GM18502 (cell line): Measurements from ENCODE around the gene RPS6KA3.
A peak's percentile ranks its signal among the peaks of the same experiment; 100 is the strongest.
"Not testable (repeated sequence)": the region's sequence is repeated elsewhere in the genome, so short reads cannot be mapped to it uniquely, and the experiment has no call there.

Experiments
- ATAC-seq: cut with Tn5 transposase; IDR thresholded peaks from one replicate; pipeline ENCODE4 v1.9.1; 2021; ENCODE audit warnings: mild to moderate bottlenecking; ENCODE audit not compliant: unreplicated experiment, poor library complexity

RPS6KA3 gene

DNA sequence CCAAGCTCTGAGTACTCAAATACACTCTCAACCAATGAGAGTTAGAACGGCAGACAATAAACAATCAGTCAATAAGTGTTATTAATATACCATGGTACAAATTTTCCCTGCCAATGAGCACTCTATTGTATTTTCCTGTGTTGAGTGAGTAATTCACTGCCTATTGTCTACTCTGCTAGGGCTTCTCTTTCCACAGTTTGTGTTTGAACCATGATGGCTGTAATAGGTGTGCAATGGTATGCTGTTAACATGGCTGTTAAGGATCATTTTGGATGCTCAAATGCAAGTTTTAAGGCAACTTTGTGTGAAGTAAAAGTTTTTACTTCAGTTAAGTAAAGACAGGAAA is 41.2 kb downstream of the RPS6KA3 start:
- no peak for ATAC-seq

DNA sequence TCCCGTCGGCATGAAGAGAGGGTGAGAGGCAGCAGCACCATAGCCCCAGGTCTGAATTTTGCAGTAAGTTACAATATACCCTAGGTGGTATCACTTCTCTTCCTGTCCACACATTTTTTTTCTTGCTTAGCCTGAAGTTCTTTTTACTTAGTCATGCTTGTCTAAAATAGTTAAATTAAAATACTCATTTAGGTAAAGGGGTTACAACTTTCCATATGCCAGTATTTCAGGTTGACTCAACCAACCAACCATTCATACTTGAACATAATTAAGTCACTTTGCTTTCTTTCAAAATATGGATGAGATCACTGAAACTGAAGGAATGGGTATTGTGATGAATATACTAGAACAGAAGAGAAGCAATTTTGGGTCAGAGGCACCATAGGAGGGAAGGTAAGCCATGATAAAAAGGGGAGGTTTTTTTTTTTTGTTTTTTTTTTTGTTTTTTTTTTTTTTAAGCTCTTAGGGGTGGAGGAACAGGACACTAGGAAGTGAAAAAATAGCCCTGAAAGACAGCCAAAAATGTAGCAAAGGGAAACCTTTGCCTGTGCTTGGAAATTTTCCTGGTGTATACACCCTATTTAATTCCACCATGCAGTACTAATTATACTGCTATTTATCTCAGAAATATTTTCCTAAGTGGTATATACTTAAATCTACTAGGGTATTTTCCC is 41.8 kb downstream of the RPS6KA3 start:
- peak; percentile 90 for ATAC-seq

DNA sequence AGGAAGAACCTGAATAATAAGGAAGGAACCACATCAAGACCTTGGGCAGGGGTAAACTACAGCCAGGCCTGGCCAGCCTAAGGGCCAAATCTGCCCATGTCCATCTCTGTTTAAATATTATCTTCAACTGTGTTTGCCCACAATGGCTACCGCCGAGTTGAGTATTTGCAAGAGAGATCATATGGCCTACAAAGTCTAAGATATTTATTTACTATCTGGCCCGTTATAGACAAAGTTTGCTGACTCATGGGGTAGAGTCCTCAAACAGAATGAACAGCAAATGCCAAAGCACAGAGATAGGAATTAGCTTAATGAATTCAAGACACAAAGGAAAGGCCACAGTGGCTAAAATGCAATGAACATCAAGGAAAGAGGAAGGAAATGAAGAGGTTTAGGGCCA is 44.8 kb downstream of the RPS6KA3 start:
- ATAC-seq = no peak

DNA sequence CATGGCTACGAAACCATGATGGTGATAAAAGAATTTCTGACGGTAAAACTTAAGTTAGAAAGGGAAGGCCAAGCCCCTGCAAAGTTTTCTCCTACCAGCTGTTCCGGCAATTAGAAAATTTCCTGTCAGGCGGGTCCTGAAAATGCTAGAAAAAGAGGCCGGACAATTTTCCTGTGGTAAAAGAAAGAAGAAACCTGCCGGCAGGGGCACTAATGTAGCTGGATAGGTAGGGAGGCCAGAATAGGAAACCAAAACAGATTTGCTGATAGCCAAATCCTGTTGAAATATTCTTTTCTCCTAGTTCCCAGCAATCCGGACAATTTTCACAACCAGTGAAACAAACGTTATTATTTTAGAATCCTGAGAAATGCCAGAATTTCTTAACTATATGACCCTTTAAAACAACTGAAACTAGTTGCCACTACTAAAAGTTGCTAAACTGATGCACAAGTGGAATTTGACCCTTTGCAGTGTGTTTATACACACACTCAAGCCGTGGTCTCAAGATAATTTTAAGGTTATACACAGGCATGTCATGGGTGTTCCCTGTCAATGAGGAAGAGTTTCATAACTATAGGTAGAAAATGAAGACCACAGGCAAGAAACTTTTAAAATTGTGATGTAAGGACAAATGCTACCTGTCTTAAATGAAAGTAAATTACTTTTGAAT is 47.7 kb downstream of the RPS6KA3 start:
- no peak for ATAC-seq

DNA sequence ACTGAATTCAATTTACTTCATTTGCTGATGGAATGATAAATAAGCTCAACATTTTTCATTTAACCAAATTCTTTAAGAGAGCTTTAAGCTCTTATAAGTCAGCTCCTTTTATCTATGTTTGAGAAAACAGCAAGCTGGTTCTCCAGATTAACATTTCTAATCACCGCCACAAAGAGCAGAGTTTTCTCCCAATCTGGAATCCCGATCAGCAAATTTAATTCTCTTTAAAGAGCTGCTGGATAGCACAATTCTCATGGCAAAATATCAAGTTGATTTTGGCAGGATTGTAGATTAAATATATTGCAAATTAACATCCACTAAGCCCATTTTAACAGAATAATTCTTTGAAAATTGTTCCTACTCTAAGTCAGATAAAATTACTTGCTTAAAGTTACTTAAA is 48.8 kb downstream of the RPS6KA3 start:
- no peak for ATAC-seq

DNA sequence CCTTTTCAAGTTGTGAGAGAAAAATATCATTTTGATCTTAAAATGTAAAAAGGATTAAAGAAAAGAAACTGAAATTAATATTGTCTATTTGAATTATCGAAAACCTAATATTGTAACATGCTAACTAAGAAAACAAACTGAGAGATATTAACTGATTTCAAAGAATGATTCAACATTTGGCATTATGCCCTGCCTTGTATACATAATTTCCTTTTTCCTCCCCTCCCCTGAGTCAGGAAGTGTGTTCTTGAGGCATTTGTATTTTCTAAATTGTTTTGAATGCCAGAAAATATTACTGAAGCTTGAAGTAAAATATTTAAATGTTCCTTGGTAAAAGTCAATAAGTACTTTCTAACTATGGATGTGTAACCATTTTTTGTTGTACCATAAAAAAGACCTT is 49.4 kb downstream of the RPS6KA3 start:
- no peak for ATAC-seq

DNA sequence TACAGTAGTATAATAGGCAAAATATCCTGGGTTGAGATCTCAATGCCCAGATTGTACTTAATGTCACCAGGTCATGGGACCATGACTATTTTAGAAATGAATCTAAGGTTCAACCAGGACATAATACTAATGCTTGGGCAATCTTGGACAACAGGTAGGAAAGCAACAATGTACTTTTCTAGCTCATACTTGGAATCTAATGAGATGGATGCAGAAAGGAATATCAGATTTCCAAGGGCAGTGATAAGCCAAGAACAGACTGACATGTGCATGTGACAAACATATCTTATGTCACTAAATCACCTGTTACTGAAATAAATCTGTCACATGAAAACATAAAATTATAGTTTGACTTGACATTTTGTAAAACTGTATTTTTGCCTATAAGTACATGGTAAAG is 51.1 kb downstream of the RPS6KA3 start:
- no peak for ATAC-seq

DNA sequence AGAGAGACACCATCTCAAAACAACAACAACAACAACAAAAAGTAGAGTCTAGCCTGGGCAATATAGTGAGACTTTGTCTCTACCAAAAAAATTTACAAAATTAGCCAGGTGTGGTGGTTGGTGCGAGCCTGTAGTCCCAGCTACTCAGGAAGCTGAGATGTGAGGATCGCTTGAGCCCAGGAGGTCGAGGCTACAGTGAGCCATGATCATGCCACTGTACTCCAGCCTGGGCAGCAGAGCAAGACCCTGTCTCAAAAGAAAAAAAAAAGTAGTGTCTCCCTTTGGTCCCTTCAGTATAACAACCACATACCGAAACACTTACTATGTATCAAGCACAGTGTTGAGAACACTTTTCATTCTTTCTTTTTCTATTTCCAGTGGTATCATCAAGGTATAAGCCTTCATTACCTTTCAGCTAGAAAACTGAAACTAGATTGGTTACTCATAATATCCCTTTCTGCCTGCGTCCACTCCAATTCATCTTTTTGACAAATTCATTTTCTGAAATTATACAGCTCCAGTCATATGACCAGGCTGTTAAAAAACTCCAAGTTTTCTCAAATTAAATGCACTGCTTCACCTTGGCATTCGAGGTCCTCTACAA is 54.1 kb downstream of the RPS6KA3 start:
- peak; percentile 91 for ATAC-seq

DNA sequence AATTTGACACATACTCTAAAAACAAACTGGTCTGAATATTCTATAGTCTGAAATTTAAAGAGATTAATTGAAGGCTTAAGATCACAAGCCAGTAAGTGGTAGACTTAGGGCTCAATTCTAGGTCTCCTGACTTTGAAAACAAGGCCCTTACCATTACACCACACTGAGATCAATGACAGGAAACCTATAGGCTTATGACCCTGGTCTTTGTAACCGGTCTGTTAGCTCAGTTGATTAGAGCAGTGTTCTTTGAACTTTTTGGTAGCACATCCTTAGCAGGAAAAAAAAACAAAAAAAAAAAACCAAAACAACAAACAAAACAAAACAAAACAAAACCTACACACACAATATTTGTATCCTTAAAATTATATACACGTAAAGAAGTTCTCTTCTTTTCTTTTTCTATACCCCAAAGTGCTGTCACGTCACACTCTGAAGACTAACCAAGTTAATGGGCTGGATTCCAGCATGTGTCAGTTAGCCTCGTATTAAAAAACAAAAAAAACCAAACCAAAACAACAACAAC is 55.4 kb downstream of the RPS6KA3 start:
- no peak for ATAC-seq

DNA sequence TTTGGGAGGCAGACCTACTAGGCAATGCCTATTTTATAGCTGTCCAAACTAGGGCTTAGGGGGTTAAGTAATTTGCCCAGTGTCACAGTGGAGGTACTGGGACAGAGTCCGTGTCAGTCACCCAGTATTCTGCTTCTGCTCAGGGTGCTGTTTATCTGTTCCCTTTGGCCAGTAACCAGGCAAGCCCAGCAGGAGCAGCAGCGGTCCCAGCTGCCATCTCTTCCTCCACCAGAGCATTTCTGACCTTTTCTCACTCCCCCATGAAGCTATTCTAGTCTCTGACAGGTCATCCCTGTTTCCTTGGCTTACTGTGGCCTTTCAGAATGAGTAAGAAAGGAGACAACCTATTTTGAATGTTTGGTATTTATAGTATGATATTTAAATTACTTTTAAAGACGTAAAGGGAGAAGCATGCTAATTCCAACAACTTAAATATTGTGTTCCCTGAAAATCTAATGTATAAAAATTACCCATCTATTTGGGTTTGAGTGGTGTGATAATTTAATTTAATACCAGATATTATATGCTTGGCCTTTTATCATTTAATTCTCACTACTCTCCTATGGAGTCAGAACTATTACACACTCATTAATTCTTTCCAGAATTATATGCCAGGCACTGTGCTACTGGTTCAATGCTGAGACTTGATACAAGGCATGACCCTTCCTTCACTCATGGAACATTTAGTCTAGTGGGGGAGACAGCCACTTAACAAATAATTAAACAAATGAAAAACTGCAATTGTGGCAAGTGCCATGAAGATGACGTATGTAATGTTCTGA is 60.6 kb downstream of the RPS6KA3 start:
- ATAC-seq = peak; percentile 93

DNA sequence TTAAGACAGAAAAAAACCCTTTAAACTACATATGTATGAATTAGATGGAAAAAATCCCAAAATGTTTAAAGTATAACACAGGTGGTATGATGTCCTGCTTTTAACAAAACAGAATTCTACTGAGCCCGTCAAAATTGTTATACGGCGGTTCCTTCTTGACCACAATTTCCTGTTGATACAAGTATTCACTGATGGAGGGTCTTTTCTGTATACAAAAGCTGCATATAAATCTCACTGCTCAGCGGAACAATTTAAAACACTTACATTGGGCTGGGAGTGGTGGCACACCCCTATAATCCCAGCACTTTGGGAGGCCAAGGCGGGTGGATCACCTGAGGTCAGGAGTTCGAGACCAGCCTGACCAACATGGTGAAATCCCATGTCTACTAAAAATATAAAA is 62.4 kb downstream of the RPS6KA3 start:
- no peak for ATAC-seq

DNA sequence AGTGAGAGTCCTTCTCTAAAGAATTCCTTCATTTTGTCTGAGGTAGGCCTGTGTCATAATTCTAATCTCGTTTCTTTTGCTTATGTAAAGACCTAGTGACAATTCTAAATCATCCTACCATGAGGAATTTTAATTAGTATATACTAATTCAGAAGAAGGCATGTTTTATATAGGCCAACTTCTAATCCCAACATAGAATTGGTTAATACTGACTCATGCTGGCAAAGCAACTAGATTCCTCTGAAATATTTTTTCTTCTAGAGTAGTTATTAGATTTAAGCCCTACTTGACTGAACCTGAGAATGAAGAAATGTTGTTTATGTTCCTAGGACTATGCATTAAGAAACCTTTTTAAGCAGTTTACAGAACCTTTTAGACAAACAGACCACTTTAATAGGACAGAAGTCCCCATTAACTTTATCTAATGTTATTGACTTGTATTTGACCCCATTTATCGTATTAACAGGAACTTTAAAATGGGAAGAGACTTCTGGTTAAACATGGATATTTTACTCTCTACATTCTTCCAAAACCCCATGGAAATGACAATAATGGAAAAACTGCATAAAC is 69.0 kb downstream of the RPS6KA3 start:
- no peak for ATAC-seq

DNA sequence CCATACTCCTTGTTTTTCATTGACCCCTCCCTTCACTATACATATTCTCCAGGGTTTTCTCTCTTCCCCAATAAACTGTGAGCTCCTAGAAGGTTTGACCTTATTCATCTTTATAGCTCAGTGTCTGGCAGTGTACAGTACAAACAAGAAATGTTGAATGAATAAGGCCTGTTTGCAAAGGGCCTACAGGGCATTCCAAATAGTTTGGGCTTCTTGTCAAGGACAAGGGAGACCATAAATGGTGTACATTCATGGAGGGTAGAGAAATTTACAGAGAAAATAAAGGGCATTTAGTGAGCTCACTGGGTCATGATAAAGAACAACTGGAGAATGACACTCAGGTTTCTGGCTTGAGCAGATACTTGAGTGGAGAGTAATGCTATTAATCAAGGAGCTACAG is 77.5 kb downstream of the RPS6KA3 start:
- no peak for ATAC-seq

DNA sequence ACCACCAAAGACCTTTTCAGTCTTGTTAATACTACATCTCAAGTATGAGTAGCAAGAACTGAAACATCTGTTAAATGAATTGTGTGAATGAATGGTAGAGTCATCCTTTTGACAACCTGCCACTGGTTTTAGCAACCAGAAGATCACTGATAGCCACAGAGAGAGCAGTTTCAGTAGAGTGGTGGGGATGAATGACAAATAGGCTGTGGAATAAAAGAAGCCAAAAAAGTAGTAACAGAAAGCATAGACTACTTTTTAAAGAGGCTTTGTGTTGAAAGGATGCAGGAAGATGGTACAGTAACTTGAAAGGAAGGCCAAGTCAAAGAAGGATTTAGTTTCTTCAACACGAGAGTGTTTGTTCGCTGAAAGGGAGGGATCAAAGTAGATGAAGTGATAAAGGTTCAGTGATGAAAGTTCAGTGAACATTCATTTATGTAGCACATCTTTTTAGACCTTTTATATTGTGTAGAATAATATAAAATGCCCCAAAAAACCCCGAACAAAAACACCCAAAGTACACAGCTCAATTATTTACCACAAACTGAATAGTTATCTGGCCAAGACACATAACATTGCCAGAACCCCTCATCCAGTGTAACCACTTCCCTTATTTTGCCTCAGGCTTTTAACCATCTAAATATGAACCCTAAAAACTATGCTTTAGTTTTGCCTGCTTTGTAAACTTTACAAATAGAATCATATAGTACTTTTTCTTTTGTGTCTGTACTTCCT is 84.9 kb downstream of the RPS6KA3 start:
- ATAC-seq = peak; percentile 47

DNA sequence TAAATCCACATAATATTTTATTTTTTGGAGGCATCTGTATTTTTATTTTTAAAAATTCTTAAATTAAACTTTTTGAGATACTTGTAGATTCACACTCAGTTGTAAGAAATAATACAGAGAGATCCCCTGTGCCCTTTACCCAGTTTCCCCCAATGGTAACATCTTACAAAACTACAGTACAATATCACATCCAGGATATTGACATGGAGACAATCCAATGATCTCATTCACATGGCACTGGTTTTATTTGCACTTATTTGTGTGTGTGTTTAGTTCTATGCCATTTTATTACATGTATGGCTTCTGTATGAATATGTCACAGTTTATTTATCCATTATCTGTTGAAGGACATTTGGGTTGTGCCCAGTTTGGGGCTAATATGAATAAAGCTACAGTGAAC is 89.6 kb downstream of the RPS6KA3 start:
- ATAC-seq = no peak

DNA sequence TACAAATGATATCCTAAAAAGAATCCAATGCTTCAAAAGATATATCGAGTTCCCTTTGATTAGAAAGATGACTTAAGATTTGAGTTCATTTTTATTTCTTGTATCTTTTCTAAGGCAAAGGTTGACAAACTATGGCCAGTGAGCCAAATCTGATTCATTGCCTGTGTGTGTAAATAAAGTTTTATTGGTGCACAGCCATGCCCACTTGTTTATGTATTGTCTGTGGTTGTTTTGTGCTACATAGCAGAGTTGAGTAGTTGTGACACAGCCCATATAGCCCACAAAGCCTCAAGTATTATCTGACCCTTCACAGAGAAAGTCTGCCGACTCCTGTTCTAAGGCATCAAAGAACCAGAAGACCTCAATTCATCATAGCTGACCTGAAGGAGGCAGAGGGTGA is 92.9 kb downstream of the RPS6KA3 start:
- no peak for ATAC-seq

DNA sequence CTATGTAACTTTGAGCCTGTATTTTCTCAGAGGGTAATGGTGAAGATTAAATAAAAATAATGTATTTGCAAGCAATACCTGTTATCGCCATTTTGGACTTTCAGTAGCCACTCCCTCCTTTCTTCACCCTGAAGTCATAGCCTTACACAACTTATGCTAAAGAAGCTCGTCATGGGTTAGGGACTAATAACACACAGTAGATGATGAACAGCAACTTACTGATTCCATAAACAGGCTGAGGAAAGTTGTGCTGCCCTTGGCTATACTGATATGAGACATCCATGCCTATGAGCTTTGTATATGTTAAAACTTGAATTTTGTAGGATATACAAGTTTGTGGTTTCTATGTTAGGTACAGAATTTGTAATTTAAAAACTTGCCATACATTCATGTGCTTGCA is 93.4 kb downstream of the RPS6KA3 start:
- ATAC-seq = no peak

DNA sequence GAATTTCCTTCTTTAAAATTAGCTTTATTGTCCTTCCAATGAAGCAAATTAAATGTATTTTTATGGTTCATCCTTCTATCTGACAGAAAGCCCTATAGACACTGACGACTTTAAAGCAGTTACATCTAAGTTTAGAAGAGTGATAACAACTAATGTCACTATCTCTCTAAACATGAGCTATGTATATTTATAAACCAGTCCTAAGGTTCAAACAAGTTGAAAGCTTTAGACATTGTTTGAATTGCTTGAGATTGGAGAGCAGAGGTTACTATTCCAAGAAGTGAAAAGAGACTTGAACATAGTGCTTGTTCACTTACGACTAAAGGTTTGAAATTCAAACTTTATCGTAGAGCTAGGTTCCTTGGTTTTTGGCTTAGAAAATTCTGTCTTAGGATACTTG is 94.8 kb downstream of the RPS6KA3 start:
- no peak for ATAC-seq

DNA sequence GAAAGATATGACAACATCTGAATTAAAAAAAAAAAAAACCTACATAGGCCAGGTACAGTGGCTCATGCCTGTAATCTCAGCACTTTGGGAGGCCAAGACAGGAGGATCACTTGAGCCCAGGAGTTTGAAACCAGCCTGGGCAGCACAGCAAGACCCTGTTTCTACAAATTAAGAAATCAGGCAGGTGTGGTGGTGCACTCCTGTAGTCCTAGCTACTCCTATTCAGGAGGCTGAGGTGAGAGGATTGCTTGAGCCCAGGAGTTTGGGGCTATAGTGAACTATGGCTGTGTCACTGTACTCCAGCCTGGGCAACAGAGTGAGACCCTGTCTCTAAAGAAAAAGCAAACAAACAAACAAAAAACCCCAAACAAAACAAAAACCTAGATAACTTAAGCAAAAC is 104.2 kb downstream of the RPS6KA3 start:
- ATAC-seq = not testable (repeated sequence)

DNA sequence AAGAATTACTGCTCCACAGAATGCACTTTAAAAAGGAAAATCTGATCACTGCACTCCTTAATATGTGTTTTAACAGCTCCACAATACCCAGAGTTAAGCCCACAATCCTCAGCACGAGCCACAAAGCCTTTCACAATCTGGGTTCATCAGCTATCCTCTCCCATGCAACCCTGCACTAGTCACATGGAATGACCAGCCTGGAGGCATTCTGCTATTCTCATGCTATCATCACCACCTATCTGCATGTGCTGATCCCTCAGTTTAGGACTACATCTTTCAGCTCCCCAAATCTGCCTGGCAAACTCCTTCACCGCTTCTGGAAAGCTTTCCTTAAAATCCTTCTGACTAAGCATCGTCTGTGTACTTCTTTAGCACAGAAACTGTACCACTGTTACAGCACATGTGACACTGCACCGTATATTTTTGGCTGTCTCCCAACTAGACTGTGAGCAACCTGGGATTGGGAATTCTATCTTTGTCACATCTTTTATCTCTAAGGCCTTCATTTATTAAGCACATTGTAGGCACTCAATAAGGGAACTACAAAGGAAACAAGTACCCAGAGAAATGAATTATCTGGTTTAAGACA is 106.8 kb downstream of the RPS6KA3 start:
- ATAC-seq = no peak
